ENCODE data around the gene AKAP13.
A peak's percentile ranks its signal among the peaks of the same experiment; 100 is the strongest.
"Not testable (repeated sequence)": the region's sequence is repeated elsewhere in the genome, so short reads cannot be mapped to it uniquely, and the experiment has no call there.

AKAP13 gene

DNA sequence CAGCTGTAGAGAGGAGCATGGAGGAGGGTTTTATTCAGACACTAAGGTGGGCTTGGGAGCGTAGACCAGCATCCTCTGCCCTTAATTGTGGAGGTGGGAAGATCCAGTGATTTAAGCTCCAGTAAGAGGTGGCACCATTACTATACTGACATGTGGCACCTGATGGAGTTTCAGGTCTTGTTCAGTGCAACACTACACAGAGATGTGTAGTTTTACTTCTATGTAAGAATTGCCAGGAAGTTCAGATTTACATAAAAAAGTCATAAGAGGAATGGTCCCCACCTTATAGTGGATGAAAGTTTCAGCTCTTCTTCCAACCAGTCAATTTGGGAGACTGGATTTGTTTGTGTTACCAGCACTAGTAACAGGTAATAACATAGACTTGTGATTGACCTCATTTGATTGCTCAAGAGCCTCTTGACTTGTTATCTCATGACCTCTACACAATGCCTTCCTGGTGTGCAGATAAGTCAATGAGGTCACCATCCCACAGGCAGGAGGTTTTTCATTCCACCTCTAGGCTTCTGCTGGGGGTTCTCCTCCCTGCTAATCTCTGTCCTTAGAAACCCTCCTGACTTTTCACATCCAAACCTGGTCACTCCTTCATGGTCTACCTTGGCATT is 33.8 kb upstream of the AKAP13 start (continued):
- TF ChIP-seq, protein P1, sequence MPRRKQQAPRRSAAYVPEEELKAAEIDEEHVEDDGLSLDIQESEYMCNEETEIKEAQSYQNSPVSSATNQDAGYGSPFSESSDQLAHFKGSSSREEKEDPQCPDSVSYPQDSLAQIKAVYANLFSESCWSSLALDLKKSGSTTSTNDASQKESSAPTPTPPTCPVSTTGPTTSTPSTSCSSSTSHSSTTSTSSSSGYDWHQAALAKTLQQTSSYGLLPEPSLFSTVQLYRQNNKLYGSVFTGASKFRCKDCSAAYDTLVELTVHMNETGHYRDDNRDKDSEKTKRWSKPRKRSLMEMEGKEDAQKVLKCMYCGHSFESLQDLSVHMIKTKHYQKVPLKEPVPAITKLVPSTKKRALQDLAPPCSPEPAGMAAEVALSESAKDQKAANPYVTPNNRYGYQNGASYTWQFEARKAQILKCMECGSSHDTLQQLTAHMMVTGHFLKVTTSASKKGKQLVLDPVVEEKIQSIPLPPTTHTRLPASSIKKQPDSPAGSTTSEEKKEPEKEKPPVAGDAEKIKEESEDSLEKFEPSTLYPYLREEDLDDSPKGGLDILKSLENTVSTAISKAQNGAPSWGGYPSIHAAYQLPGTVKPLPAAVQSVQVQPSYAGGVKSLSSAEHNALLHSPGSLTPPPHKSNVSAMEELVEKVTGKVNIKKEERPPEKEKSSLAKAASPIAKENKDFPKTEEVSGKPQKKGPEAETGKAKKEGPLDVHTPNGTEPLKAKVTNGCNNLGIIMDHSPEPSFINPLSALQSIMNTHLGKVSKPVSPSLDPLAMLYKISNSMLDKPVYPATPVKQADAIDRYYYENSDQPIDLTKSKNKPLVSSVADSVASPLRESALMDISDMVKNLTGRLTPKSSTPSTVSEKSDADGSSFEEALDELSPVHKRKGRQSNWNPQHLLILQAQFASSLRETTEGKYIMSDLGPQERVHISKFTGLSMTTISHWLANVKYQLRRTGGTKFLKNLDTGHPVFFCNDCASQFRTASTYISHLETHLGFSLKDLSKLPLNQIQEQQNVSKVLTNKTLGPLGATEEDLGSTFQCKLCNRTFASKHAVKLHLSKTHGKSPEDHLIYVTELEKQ (tag by site-specific recombination; IDR thresholded peaks at IDR 0.05; ENCODE audit: borderline replicate concordance): peak; percentile 78; the same call in 1 of the 2 replicates
- TF ChIP-seq ZBTB17 (tag by site-specific recombination; IDR thresholded peaks at IDR 0.05) (0 out of 2 replicates have a peak, but pooled peaks have one; percentile 17), GLIS2 (tag by site-specific recombination; IDR thresholded peaks at IDR 0.05) (peak; percentile 25; the same call in 1 of the 2 replicates), ZEB2 (tag by site-specific recombination; IDR thresholded peaks at IDR 0.05) (peak; percentile 73)
- TF ChIP-seq, protein P2, sequence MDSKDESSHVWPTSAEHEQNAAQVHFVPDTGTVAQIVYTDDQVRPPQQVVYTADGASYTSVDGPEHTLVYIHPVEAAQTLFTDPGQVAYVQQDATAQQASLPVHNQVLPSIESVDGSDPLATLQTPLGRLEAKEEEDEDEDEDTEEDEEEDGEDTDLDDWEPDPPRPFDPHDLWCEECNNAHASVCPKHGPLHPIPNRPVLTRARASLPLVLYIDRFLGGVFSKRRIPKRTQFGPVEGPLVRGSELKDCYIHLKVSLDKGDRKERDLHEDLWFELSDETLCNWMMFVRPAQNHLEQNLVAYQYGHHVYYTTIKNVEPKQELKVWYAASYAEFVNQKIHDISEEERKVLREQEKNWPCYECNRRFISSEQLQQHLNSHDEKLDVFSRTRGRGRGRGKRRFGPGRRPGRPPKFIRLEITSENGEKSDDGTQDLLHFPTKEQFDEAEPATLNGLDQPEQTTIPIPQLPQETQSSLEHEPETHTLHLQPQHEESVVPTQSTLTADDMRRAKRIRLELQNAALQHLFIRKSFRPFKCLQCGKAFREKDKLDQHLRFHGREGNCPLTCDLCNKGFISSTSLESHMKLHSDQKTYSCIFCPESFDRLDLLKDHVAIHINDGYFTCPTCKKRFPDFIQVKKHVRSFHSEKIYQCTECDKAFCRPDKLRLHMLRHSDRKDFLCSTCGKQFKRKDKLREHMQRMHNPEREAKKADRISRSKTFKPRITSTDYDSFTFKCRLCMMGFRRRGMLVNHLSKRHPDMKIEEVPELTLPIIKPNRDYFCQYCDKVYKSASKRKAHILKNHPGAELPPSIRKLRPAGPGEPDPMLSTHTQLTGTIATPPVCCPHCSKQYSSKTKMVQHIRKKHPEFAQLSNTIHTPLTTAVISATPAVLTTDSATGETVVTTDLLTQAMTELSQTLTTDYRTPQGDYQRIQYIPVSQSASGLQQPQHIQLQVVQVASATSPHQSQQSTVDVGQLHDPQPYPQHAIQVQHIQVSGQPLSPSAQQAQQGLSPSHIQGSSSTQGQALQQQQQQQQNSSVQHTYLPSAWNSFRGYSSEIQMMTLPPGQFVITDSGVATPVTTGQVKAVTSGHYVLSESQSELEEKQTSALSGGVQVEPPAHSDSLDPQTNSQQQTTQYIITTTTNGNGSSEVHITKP (tag by site-specific recombination; IDR thresholded peaks at IDR 0.05): 0 out of 2 replicates have a peak, but pooled peaks have one; percentile 26

DNA sequence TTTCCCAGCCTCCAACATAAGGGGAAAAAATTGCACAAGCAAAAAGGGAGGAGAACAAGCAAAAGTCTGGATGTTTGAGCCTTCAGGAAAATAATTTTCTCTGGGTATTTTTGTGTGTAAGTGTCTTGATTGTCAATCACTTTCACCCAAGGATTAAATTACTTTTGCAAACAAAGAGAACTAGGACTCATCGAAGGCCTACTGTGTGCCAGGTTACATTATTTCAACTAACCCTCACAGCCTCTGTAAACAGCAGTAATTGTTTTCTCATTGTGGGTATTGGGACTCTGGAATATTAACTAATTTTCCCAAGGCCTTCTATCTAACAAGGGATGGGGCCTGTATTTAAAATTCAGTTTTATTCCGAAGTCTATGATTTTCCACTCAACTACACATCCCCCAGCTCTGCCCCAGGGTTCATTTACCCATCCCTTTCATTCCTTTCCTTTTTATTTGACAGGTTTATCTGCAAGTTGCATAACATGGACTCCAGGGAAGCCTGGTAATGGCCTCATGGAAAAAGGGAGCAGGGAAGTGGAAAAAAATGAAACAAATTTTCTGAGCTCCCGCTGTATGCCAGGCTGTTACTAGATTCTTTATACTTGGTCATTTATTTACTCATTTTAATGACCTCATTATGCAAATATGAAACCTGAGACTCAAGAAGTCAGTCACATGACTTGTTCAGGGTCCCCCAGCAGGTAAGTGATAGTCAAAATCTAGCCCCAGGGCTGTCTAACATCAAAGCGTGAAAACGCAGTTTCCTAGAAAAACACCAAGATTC is 32.9 kb upstream of the AKAP13 start:
- H3K9me3 ChIP-seq (ENCODE audit: control insufficient read depth, insufficient read depth, low read depth, low read length); H3K36me3 ChIP-seq (ENCODE audit: control insufficient read depth in 2 of 2, insufficient read depth in 1 of 2, low read length in 2 of 2); H3K4me3 ChIP-seq (ENCODE audit: low read depth, low read length): not testable (repeated sequence)
- POLR2A ChIA-PET: interaction anchor here (1.2 to 1.3 kb wide), 2 partner anchors 33 kb away, joined by 4 read pairs; partner anchors contain the start of gene AKAP13
- peaks cover 18% of the 10 kb centered on the region for H3K4me1 ChIP-seq (ENCODE audit: control insufficient read depth, insufficient read depth, low read length)
- CTCF ChIA-PET: interaction anchor here (0.6 to 1.4 kb wide), 2 partner anchors 16 to 18 kb away, joined by 3 read pairs; no protein-coding TSS in a partner anchor
- peak overlapping the region; percentile 41; the same call in 1 of the 2 replicates for H3K27ac ChIP-seq (ENCODE audit: extremely low read depth, low read depth, low read length)
- 0 out of 2 replicates have a peak, but pooled peaks have one; percentile 35 for TF ChIP-seq KLF8 (tag by site-specific recombination; IDR thresholded peaks at IDR 0.05)
- TF ChIP-seq, protein P2 (tag by site-specific recombination; IDR thresholded peaks at IDR 0.05): peak; percentile 51; the same call in 1 of the 2 replicates
- peak; percentile 21; the same call in 1 of the 2 replicates for TF ChIP-seq ZIC2 (tag by site-specific recombination; IDR thresholded peaks at IDR 0.05)
- TF ChIP-seq, protein P3, sequence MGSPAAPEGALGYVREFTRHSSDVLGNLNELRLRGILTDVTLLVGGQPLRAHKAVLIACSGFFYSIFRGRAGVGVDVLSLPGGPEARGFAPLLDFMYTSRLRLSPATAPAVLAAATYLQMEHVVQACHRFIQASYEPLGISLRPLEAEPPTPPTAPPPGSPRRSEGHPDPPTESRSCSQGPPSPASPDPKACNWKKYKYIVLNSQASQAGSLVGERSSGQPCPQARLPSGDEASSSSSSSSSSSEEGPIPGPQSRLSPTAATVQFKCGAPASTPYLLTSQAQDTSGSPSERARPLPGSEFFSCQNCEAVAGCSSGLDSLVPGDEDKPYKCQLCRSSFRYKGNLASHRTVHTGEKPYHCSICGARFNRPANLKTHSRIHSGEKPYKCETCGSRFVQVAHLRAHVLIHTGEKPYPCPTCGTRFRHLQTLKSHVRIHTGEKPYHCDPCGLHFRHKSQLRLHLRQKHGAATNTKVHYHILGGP (tag by site-specific recombination; IDR thresholded peaks at IDR 0.05): peak; percentile 43; the same call in 1 of the 2 replicates
- TF ChIP-seq KLF10 (tag by site-specific recombination; IDR thresholded peaks at IDR 0.05): peak; percentile 15; the same call in 1 of the 2 replicates
- TF ChIP-seq ZNF366 (tag by site-specific recombination; conservative IDR thresholded peaks at IDR 0.05): peak; percentile 85
- TF ChIP-seq, protein P4, sequence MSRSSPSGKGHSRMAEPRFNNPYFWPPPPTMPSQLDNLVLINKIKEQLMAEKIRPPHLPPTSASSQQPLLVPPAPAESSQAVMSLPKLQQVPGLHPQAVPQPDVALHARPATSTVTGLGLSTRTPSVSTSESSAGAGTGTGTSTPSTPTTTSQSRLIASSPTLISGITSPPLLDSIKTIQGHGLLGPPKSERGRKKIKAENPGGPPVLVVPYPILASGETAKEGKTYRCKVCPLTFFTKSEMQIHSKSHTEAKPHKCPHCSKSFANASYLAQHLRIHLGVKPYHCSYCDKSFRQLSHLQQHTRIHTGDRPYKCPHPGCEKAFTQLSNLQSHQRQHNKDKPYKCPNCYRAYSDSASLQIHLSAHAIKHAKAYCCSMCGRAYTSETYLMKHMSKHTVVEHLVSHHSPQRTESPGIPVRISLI (tag by site-specific recombination; IDR thresholded peaks at IDR 0.05): 0 out of 2 replicates have a peak, but pooled peaks have one; percentile 34
- TF ChIP-seq ZNF629 (tag by site-specific recombination; IDR thresholded peaks at IDR 0.05): peak; percentile 45; the same call in 1 of the 2 replicates
- TF ChIP-seq ZNF561 (tag by site-specific recombination; IDR thresholded peaks at IDR 0.05; ENCODE audit: borderline replicate concordance): 0 out of 2 replicates have a peak, but pooled peaks have one; percentile 12
- TF ChIP-seq, protein P5, sequence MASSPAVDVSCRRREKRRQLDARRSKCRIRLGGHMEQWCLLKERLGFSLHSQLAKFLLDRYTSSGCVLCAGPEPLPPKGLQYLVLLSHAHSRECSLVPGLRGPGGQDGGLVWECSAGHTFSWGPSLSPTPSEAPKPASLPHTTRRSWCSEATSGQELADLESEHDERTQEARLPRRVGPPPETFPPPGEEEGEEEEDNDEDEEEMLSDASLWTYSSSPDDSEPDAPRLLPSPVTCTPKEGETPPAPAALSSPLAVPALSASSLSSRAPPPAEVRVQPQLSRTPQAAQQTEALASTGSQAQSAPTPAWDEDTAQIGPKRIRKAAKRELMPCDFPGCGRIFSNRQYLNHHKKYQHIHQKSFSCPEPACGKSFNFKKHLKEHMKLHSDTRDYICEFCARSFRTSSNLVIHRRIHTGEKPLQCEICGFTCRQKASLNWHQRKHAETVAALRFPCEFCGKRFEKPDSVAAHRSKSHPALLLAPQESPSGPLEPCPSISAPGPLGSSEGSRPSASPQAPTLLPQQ (tag by site-specific recombination; IDR thresholded peaks at IDR 0.05): 0 out of 2 replicates have a peak, but pooled peaks have one; percentile 24
- TF ChIP-seq, protein P6, sequence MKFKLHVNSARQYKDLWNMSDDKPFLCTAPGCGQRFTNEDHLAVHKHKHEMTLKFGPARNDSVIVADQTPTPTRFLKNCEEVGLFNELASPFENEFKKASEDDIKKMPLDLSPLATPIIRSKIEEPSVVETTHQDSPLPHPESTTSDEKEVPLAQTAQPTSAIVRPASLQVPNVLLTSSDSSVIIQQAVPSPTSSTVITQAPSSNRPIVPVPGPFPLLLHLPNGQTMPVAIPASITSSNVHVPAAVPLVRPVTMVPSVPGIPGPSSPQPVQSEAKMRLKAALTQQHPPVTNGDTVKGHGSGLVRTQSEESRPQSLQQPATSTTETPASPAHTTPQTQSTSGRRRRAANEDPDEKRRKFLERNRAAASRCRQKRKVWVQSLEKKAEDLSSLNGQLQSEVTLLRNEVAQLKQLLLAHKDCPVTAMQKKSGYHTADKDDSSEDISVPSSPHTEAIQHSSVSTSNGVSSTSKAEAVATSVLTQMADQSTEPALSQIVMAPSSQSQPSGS (tag by site-specific recombination; IDR thresholded peaks at IDR 0.05; ENCODE audit: low read depth): peak; percentile 91

Data from HEK293 (cell line).